Measurements from ENCODE around the gene RNF213.
"Not testable (repeated sequence)": the region's sequence is repeated elsewhere in the genome, so short reads cannot be mapped to it uniquely, and the experiment has no call there.

The RNF213 gene

GRCh38 chr17:80322864-80323263 lies 62.2 kb downstream of the RNF213 start:
- ATAC-seq, result no peak

- no peak for ATAC-seq
Measured at GRCh38 chr17:80323982-80324381, 63.3 kb downstream of the RNF213 start.

GRCh38 chr17:80327518-80327917 lies 66.9 kb downstream of the RNF213 start:
- no peak for ATAC-seq

- ATAC-seq, result no peak
Measured at GRCh38 chr17:80328634-80329380, 68.2 kb downstream of the RNF213 start.

- ATAC-seq, result not testable (repeated sequence)
Measured at GRCh38 chr17:80329421-80329820, 68.8 kb downstream of the RNF213 start.

- no peak for ATAC-seq
Measured at GRCh38 chr17:80330276-80330675, 69.6 kb downstream of the RNF213 start.

- not testable (repeated sequence) for ATAC-seq
Measured at GRCh38 chr17:80330938-80331337, 70.3 kb downstream of the RNF213 start.

- ATAC-seq, result no peak
Measured at GRCh38 chr17:80331820-80332219, 71.2 kb downstream of the RNF213 start.

GRCh38 chr17:80337195-80337895 lies 76.7 kb downstream of the RNF213 start:
- ATAC-seq, result no peak

GRCh38 chr17:80339118-80339517 lies 78.5 kb downstream of the RNF213 start:
- no peak for ATAC-seq

- no peak for ATAC-seq
Measured at GRCh38 chr17:80339731-80340456, 79.2 kb downstream of the RNF213 start.

GRCh38 chr17:80345321-80345720 lies 84.7 kb downstream of the RNF213 start:
- no peak for ATAC-seq

GRCh38 chr17:80345841-80346497 lies 85.3 kb downstream of the RNF213 start:
- no peak for ATAC-seq

- ATAC-seq, result no peak
Measured at GRCh38 chr17:80346498-80347275, 86.0 kb downstream of the RNF213 start.

GRCh38 chr17:80347536-80347935 lies 86.9 kb downstream of the RNF213 start:
- no peak for ATAC-seq

GRCh38 chr17:80347948-80348351 lies 87.3 kb downstream of the RNF213 start:
- ATAC-seq, result no peak

- no peak for ATAC-seq
Measured at GRCh38 chr17:80348551-80349150, 88.0 kb downstream of the RNF213 start.

GRCh38 chr17:80349151-80349651 lies 88.5 kb downstream of the RNF213 start:
- peak; percentile 27 to 56 for ATAC-seq

GRCh38 chr17:80349751-80350150 lies 89.1 kb downstream of the RNF213 start:
- no peak for ATAC-seq

GRCh38 chr17:80352216-80352895 lies 91.7 kb downstream of the RNF213 start:
- ATAC-seq, result no peak

All from activated CD4-positive, CD25-positive, alpha-beta regulatory T cell treated with anti-CD3 and anti-CD28 coated beads, Interleukin-2, amount 50 U/mL, for 24 hours (primary cell).